HT1080 (cell line): Measurements from ENCODE around the gene NOP14. TPM values are rescaled to one million over a fixed set of nuclear protein-coding genes. Genes with fewer than 3 reads are reported as not detected.
"Not testable (repeated sequence)": the region's sequence is repeated elsewhere in the genome, so short reads cannot be mapped to it uniquely, and the experiment has no call there.

Experiments
- DNase-seq: peaks from one replicate; pipeline ENCODE4 v3.0.0-alpha.2; 2015; ENCODE audit warnings: low read depth
- total RNA-seq: library from RNA; depleted of rRNA; stranded (reverse); fragments of >200 nt; shearing (Covaris generic); gene quantifications from 2 replicates; pipeline ENCODE4 v1.2.3, GENCODE V29; 2014

The NOP14 gene
- total RNA-seq, 1 experiment from 2014 or later: 39.6 TPM

GRCh38 chr4:2962614-2963174 is 512 bp downstream of the NOP14 start:
- DNase-seq: no peak

- no peak for DNase-seq
These were observed 1.3 kb downstream of the NOP14 start for GRCh38 chr4:2961811-2962441.

GRCh38 chr4:2961421-2961810 is 1.8 kb downstream of the NOP14 start:
- no peak for DNase-seq

GRCh38 chr4:2960450-2960849 is 2.8 kb downstream of the NOP14 start:
- DNase-seq: not testable (repeated sequence)

GRCh38 chr4:2958446-2958845 is 4.8 kb downstream of the NOP14 start:
- no peak for DNase-seq

- DNase-seq: not testable (repeated sequence)
These were observed 7.8 kb downstream of the NOP14 start for GRCh38 chr4:2955186-2956044.

GRCh38 chr4:2954358-2955185 is 8.6 kb downstream of the NOP14 start:
- DNase-seq: no peak

- DNase-seq: no peak
These were observed 9.7 kb downstream of the NOP14 start for GRCh38 chr4:2953496-2953895.

GRCh38 chr4:2950221-2950989 is 12.8 kb downstream of the NOP14 start:
- DNase-seq: no peak

- no peak for DNase-seq
These were observed 13.5 kb downstream of the NOP14 start for GRCh38 chr4:2949782-2950125.

- no peak for DNase-seq
These were observed 14.1 kb downstream of the NOP14 start for GRCh38 chr4:2948895-2949781.

- DNase-seq: no peak
These were observed 15.3 kb downstream of the NOP14 start for GRCh38 chr4:2947926-2948325.

GRCh38 chr4:2946812-2947600 is 16.2 kb downstream of the NOP14 start:
- DNase-seq: no peak

GRCh38 chr4:2945619-2946604 is 17.3 kb downstream of the NOP14 start:
- DNase-seq: not testable (repeated sequence)

- no peak for DNase-seq
These were observed 18.4 kb downstream of the NOP14 start for GRCh38 chr4:2944586-2945526.

GRCh38 chr4:2944091-2944482 is 19.1 kb downstream of the NOP14 start:
- no peak for DNase-seq
